Sigmoid colon (tissue), 7 donors: ENCODE results near the gene SULT2A1. TPM values are rescaled to one million over a fixed set of nuclear protein-coding genes. Genes with fewer than 3 reads are reported as not detected.

ENCODE experiments used
- DNase-seq: peaks from one replicate; pipeline ENCODE4 v3.0.0-alpha.2; 2019
- H3K27ac ChIP-seq, 4 donors: fragments of 200-600 bp; sonication (generic); one replicate each; pipeline ENCODE4 v1.5.1; 2016 to 2019; ENCODE audit warnings: mild to moderate bottlenecking in 1 of 4
- H3K27me3 ChIP-seq, 3 donors: fragments of 200-600 bp; sonication (generic); one replicate each; pipeline ENCODE4 v1.5.1; 2019; ENCODE audit warnings: mild to moderate bottlenecking in 1 of 3
- H3K36me3 ChIP-seq, 4 donors: fragments of 200-600 bp; sonication (generic); one replicate each; pipeline ENCODE4 v1.5.1; 2016 to 2019
- H3K4me1 ChIP-seq, 4 donors: fragments of 200-600 bp; sonication (generic); one replicate each; pipeline ENCODE4 v1.5.1; 2017 to 2019
- H3K4me3 ChIP-seq, 4 donors: fragments of 200-600 bp; sonication (generic); one replicate each; pipeline ENCODE4 v1.5.1; 2017 to 2019; ENCODE audit warnings: mild to moderate bottlenecking in 2 of 4, moderate library complexity in 1 of 4
- H3K9me3 ChIP-seq, 4 donors: fragments of 200-600 bp in 3 of 4; sonication (generic) in 3 of 4; one replicate each; pipeline versions ENCODE4 v1.5.1 to v1.6.1; 2013 to 2019
- CTCF ChIP-seq, 4 experiments: fragments of 450-650 bp in 3 of 4; fragments of 200-600 bp in 1 of 4; IDR thresholded peaks; one replicate each; pipeline ENCODE4 v1.5.1; 2016 to 2019; ENCODE audit warnings: antibody characterized with exemption in 4 of 4, mild to moderate bottlenecking in 3 of 4, moderate library complexity in 2 of 4
- EP300 ChIP-seq, 4 donors: sonication (generic); formaldehyde crosslinking; IDR thresholded peaks; one replicate each; pipeline ENCODE4 v1.6.1; 2017; ENCODE audit warnings: antibody characterized with exemption in 4 of 4
- POLR2A ChIP-seq, 2 donors: fragments of 450-650 bp; IDR thresholded peaks; one replicate each; pipeline ENCODE4 v1.6.1; 2016; ENCODE audit warnings: antibody characterized with exemption in 2 of 2, mild to moderate bottlenecking in 2 of 2, moderate library complexity in 2 of 2
- POLR2AphosphoS5 ChIP-seq, 4 donors: sonication (generic); formaldehyde crosslinking; IDR thresholded peaks; one replicate each; pipeline ENCODE4 v1.6.1; 2017; ENCODE audit warnings: antibody characterized with exemption in 4 of 4
- WGBS, 2 donors: extraction: QIAGEN DNeasy Blood & Tissue Kit; methylation state at CpG; one replicate each; pipeline ENCODE4 v1.1.7; 2013; 5-methylcytosine and 5-hydroxymethylcytosine counted together
- intact Hi-C: fragments of 100-400 bp; cut with DNase I; formaldehyde crosslinking; loops from one replicate; pipeline ENCODE4 v1.15.1; 2023
- polyA plus RNA-seq, 3 donors: library from polyadenylated mRNA; stranded (reverse); fragments of 200-250 nt; gene quantifications; one replicate each; pipeline ENCODE4 v1.2.3, GENCODE V29; 2013
- total RNA-seq, 4 donors: library from RNA; depleted of rRNA; stranded (reverse); fragments of >200 nt; gene quantifications; one replicate each; pipeline ENCODE4 v1.1.0, GENCODE V29; 2016
- donor health status: healthy with polysubstance abuse.
- donor health status: Bipolar disorder and iron deficiency.
- donor health status: healthy.

The SULT2A1 gene
- total and polyA plus RNA-seq, 7 donors = 0.07 to 0.23 TPM; not detected in 5

DNA sequence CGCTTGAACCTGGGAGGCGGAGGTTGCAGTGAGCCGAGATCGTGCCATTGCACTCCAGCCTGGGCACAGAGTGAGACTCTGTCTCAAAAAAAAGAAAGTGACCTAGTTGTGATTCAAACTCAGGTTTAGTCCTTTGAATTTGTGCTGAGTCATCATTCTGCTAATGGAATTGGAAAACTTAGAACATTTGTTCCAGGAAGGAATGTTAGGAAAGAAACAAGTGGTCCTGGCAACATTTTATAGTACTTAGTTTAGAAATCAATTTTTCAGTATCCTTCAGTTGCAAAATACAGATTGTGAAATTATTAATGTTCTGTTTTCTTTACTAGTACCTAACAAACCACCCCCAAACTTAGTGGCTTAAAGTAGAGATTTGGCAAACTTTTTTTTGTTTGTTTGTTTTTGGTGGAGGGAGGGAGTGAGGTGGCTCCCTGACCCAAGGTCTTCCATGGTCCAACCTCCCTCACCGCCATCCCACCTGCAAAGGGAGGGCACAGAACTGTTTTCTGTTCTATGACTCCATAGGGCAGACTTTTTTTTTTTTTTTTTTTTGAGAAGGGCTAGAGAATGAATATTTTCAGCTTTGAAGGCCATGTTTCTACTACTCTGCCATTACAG, 9.2 kb upstream of the SULT2A1 start:
- Histone ChIP-seq H3K4me1 (no peaks in the 10 kb centered on the region), H3K4me3 (no peak overlapping the region), H3K27ac (no peak overlapping the region), H3K9me3 (peaks cover 0 to 3% (median 0%) of the 10 kb centered on the region in 4 donors), H3K27me3 (peaks cover 0 to 8% (median 0%) of the 10 kb centered on the region in 3 donors), H3K36me3 (no peaks in the 10 kb centered on the region)
- intact Hi-C loops = no loop called here
- 91 to 94% methylated on average over 5 of the region's 5 CpGs for WGBS, 2 donors
- DNase-seq = peak; percentile 1
- TF ChIP-seq EP300 (IDR thresholded peaks at IDR 0.05) = no peak

GRCh38 chr19:47891923-47892666, 6.0 kb upstream of the SULT2A1 start:
- H3K27me3 ChIP-seq = no peaks in the 10 kb centered on the region
- no peak overlapping the region for H3K4me3 ChIP-seq
- H3K4me1 ChIP-seq = no peaks in the 10 kb centered on the region
- H3K27ac ChIP-seq = no peak overlapping the region
- no peaks in the 10 kb centered on the region for H3K36me3 ChIP-seq
- 66 to 70% methylated on average over 7 of the region's 7 CpGs for WGBS, 2 donors
- DNase-seq = peak; percentile 5
- intact Hi-C loops = no loop called here
- H3K9me3 ChIP-seq = peaks cover 0 to 3% (median 0%) of the 10 kb centered on the region in 4 donors
- TF ChIP-seq EP300 (IDR thresholded peaks at IDR 0.05) = no peak
- no peak for TF ChIP-seq CTCF (IDR thresholded peaks at IDR 0.05)

DNA sequence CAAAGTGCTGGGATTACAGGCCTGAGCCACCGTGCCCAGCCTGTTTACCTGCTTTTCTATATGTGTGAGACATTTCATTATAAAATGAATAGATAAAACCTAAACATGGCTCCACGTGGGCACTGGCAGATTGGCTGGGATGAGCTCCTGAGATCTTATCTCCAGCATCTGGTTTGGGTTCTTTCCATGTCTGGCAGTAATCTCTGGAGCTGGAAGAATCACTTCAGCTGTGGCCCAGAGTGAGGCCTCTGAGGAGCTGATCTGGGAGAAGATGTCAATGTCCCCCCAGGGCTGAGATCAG, 5.5 kb upstream of the SULT2A1 start:
- H3K36me3 ChIP-seq = no peaks in the 10 kb centered on the region
- no peak overlapping the region for H3K27ac ChIP-seq
- intact Hi-C loops = no loop called here
- peak; percentile 5 for DNase-seq
- WGBS, 2 donors = 64 to 77% methylated on average over 2 of the region's 2 CpGs
- H3K27me3 ChIP-seq = no peaks in the 10 kb centered on the region
- H3K4me3 ChIP-seq = no peak overlapping the region
- no peak for TF ChIP-seq EP300 (IDR thresholded peaks at IDR 0.05)
- no peak for TF ChIP-seq POLR2AphosphoS5 (IDR thresholded peaks at IDR 0.05)
- TF ChIP-seq POLR2A (IDR thresholded peaks at IDR 0.05) = no peak
- peaks cover 0 to 3% (median 0%) of the 10 kb centered on the region in 4 donors for H3K9me3 ChIP-seq
- H3K4me1 ChIP-seq = no peaks in the 10 kb centered on the region

GRCh38 chr19:47890865-47891621, 4.9 kb upstream of the SULT2A1 start:
- no peak for TF ChIP-seq POLR2A (IDR thresholded peaks at IDR 0.05)
- no peak for TF ChIP-seq POLR2AphosphoS5 (IDR thresholded peaks at IDR 0.05)
- TF ChIP-seq CTCF (IDR thresholded peaks at IDR 0.05) = no peak
- TF ChIP-seq EP300 (IDR thresholded peaks at IDR 0.05) = no peak
- Histone ChIP-seq H3K27me3 (no peaks in the 10 kb centered on the region), H3K4me1 (no peaks in the 10 kb centered on the region), H3K36me3 (no peaks in the 10 kb centered on the region), H3K4me3 (no peak overlapping the region), H3K9me3 (no peaks in the 10 kb centered on the region), H3K27ac (no peak overlapping the region)
- intact Hi-C loops = no loop called here
- DNase-seq = peak; percentile 7
- 47 to 59% methylated on average over 7 of the region's 7 CpGs for WGBS, 2 donors

DNA sequence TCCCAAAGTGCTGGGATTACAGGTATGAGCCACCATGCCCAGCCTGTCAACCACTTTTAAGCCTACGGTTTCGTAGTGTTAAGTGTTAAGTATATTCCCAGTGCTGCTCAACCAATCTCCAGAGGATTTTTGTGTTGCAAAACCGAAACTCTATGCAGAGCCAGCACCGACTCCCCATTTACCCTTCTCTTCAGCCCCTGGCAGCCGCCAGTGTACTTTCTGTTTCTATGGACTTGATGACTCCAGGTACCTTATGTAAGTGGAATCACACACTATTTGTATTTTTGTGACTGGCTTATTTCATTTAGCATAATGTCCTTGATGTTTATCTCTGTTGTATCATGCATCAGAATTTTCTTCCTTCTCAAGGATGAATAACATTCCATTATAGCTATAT, 1.1 kb downstream of the SULT2A1 start:
- Histone ChIP-seq H3K4me1 (no peaks in the 10 kb centered on the region), H3K4me3 (no peak overlapping the region), H3K27me3 (no peaks in the 10 kb centered on the region), H3K9me3 (no peaks in the 10 kb centered on the region), H3K36me3 (no peaks in the 10 kb centered on the region), H3K27ac (no peak overlapping the region)
- DNase-seq = peak; percentile 12
- TF ChIP-seq EP300 (IDR thresholded peaks at IDR 0.05) (no peak), POLR2A (IDR thresholded peaks at IDR 0.05) (no peak), CTCF (IDR thresholded peaks at IDR 0.05) (no peak), POLR2AphosphoS5 (IDR thresholded peaks at IDR 0.05) (no peak)
- WGBS, 2 donors = 76 to 88% methylated on average over 5 of the region's 5 CpGs
- intact Hi-C loops = no loop called here
